CD4-positive, alpha-beta T cell treated with Interleukin-2 at 100 ng/mL for 4 hours (primary cell): Measurements from ENCODE around the gene UBR4.
A peak's percentile ranks its signal among the peaks of the same experiment; 100 is the strongest.

ENCODE experiments used
- DNase-seq: peaks from one replicate; pipeline ENCODE4 v3.0.0-alpha.2; 2020; ENCODE audit warnings: low spot score

UBR4 gene

DNA sequence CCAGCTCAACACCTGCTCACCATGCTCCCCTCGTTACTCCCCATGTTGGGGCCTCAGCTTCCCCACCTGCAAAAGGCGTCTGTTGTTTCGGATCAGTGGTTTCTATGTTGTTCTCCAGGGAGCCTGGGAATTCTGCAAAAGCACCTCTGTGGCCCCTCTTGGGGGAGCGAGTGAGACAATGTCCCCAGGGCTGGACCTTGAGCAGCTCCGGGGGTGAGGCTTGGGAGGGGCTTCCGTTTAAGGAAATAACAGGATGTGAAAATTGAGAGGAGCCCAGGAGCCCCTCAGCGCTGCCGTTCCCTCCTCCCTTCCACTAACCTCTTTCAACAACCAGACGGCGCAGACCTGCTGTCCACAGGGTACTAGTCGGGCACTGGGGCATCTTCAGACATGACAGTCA is 155.1 kb downstream of the UBR4 start:
- no peak for DNase-seq

DNA sequence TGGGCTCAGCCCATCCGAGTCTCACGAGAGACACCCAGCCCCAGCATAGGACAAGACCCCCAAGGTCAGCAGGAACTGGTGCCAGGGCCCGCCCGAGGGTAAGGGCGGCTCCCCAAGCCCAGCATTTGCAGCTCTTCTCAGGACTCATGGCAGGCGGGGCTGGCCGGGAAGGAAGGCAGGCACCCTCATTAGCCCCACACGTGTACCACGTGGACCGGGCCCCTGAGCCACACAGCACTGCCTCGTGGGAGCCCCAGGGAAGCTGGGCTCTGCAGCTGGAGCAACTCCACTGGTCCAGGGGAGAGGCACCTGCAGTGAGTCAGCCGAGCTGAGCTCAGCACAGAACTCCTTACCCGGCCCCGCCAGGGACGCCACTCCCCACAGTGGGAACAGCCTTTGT is 155.8 kb downstream of the UBR4 start:
- DNase-seq: no peak

DNA sequence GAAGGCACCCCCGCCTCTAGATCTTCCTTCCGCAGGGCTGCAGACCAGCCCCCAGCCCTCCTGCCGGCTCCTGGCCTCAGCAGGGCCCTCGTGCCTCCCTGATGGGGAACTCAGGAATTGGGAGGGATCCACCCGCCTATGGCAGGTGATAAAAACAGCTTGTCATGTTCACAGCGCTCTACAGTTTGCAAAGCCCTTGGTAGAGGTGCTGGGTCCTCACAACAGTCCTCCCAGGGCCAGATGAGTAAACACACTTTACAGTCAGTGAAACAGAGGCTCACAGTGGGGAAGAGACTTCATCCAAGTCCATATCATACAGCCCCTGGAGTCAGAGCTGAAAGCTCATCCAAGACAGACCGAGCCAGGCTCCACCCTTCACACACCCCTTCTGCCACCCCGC is 156.6 kb downstream of the UBR4 start:
- no peak for DNase-seq

DNA sequence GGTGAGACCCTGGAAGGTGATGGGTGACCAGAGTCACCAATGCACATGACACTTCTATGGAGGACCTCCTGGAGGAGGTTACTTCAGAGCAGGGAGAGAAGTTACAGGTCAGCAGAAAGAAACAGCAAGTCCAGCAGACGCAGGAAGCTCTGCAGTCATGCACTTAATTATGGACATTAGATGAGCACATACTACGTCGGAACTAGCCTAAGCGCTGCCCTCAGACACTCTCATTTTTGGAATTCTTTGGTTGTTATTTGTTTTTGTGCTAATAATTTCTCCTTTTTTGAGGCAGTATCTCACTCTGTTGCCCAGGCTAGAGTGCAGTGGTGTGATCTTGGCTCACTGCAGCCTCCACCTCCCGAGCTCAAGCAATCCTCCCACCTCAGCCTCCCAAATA is 160.3 kb downstream of the UBR4 start:
- DNase-seq: no peak

DNA sequence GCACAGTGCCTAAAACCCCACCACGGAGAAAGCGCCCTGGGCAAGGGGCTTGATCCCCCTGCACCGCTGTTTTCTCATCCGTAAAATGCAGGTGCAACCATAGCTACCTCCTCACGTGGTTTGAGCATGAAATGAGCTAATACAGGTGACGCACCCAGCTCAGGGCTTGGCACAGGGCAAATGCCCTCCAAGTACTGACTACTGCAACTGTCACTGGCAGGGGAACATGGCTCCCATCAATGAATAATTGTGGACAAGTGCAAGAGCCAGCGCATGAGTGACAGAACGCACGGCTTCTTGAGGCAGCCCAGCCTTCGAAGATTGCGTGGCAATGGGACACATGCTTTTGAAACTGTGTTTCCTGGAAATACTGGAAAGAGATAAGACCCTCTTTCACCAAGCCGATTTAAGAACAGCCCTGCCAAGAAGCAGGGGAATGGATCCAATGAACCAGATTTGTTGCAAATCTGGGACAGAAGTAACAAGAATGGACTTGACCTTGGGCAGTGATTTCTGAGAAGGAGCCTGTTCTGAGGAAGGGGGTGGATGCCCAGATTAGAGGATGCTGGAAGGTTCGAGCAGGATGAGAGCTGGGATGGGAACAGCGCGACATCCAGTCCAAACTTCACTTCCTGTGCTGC is 160.8 kb downstream of the UBR4 start:
- no peak for DNase-seq

DNA sequence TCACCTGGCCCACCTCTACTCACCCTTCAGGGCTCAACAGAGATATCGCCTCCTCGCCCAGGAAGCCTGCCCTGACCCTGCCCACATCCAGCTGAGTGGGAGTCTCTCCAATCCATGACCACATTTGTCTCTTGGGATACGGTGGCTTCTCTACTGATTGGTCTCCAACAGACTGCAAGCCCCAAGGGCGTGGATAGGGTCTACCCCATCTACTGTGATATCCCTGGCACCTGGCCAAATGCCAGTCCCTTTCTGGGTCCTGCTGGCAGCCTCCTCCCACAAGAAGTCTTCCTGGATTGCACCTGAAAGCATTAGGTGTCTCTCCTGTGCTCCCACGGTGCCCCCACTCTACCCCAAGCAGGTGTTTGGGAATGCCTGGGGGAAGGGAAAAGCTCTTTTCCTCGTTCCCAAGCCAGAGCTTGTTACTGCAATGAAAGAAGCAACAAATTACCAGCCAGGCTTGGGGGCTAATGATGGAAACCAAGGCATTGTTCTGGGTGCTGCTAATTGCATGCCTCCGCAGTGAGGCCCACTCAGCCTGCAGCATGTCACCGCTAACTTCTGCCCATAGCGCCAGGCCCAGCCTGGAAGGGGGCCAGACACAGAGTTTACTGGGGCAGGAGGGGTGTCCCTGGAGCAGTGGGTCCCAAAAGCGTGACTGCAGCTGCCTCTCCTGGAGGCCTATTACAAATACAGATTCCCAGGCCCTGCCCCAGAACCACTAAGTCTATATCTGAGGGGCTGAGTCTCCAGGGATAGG is 162.9 kb downstream of the UBR4 start:
- DNase-seq: no peak

DNA sequence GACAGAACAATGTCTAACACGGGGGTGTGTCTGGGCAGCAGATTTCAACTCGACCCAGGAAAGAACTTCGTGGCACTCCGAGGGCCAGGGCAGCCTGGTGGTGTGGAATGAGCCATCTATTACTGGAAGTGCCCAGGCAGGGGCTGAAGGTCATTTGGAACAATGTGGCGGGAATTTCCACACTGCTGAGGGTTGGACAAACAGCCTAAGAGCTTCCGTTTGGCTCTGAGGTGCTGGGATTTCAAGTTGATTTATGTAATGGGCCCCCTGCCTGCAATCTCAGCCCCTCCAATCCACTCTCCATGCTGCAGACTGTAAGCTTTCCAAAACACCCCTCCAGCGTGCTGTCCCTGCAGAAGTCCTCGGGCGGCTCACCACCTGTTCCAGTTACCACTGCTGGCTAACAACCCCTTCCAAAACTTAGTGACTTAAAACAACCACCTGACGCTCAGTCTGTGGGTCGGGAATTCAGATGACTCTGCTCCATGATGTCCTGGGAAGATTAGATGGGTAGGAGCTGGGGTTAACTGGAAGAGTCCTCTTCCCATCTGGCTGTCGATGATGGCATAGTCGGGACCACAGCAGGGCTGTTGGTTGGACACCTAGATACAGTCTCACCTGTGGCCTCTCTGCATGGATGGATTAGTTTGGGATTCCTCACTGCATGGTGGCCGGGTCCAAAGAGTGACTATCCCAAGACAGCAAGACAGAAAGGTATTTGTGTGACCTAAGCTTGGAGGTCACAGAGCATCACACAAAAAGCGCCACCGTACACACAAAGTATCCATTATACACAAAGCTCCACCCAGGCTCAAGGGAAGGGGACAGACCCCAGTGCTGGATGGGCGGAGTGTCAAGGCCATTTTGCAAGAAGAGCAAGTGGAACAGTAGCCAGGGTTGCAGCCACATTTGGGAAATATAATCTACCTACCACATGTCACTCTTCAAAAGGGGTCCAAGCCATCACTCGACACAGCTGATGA is 163.9 kb downstream of the UBR4 start:
- DNase-seq: no peak

DNA sequence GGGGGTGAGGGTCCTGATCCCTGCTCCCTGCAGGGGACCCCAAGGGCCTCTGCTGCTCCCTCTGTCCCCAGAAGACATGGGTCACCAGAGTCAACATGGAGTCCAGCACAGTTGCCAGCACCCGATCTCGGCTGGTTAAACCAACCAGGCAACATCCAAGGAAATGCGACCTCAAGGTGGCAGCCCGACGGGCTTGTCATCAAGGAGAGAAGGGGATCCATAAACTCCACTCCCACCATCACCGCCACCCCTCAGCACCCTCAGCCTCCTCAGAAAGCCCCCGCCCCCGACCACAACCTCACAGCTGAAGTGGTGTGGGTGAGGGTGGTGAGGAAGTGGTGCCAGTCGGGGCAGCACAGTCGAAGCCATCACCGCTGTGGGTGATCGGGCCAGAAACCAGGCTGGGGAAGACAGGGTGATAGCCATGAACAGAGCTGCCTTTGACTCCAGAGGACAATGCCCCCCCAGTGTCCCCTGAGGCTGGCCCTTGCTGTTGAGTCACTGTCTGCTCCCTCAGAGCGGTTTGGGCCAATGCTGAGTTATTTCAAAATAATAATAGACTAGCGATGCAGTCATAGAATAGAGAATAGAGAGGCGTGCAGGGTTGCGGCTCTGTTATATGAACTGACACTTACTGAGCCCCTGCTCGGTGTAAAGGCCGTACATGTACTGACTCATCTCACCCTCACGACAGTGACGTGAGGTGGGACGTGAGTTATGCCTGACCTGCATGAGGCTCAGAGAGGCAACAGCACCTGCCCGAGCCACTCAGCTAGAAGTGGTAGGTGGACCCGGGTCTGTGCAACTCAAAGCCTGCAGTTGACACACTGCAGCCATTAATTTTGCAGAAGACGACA is 164.9 kb downstream of the UBR4 start:
- peak; percentile 4 for DNase-seq

DNA sequence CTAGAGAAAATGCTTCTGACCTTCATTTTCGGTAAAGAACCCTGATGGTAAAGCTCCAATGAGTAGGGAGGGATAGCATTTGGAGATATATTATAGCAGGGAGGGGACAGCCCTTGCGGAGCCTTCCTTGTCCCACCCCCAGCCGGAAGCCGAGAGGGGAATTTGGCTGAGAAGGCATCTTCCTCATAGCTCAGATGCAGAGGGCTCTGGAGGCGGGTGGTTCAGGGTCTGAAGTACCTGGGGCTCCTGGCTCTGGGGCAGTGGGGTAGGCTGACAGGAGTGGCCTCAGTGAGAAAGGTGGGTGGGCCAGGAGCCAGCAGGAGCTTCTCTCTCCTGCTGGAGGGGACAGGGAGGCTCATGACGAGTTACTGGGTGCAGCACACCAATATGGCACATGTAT is 165.6 kb downstream of the UBR4 start:
- DNase-seq: no peak

DNA sequence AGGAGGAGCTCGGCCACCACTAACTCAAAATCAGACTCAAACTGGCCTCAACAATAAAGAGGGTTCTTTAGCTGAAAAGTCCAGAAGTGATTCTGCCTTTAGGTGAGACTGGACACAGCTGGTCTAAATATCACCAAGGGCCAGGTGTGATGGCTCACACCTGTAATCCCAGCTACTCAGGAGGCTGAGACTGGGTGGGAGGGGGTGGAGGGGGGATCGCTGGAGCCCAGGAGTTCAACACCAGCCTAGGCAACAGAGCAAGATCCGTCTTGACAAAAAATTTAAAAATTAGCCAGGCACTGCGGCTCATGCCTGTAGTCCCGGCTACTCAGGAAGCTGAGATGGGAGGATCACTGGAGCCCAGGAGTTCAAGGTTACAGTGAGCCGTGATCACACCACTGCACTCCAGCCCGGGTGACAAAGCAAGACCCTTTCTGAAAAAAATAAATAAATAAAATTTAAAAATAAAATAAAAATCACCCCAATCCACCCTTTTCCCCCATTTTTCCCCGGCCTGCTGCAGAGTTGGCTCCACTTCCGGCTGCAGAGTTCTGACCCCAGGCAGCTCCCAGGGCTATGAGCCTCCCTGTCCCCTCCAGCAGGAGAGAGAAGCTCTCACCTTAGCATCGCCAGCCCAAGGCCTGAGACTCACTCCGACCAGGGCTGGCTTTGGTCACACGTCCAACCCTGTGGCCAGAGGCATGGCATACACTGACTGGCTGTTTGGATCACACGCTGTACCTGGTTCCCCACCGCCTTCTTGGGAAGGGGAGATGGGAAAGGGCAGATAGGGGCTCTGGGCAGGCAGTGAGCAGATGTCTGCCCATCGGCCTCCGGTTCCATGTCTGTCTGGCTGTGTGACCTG is 166.3 kb downstream of the UBR4 start:
- no peak for DNase-seq

DNA sequence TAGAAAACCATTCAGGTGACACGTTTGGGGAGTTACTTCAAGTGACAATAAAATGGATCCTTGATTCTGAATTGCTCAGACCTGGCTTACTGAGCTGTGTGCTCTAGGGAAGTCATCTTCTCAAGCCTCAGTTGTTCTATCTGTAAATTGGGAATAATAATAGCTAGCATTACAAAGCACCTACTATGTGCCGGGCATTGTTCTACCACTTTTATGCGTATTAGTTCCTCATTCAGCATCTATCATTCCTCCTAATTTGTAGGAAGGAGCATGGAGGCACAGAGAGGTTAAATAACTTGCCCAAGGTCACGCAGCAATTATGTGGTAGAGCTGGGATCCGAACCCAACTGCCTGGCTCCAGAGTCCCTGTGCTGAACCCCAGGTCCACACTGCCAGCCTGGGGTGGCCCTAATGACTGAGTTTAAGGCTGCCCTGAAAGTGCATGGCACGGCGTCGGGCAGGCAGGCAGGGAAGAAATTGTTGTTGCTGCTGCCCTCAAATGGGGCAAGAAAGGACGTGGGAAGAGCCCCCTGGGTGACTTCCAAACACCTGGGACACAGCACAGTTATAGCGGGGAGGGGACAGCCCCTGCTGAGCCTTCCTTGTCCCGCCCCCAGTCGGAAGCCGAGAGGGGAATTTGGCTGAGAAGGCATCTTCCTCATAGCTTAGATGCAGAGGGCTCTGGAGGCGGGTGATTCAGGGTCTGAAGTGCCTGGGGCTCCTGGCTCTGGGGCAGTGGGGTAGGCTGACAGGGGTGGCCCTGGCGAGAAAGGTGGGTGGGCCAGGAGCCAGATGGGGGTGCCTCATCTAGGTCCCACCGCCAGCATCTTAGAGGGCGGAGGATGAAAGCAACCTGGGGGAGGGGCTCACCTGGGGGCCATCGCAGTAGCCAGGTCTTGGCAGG is 167.1 kb downstream of the UBR4 start:
- no peak for DNase-seq

DNA sequence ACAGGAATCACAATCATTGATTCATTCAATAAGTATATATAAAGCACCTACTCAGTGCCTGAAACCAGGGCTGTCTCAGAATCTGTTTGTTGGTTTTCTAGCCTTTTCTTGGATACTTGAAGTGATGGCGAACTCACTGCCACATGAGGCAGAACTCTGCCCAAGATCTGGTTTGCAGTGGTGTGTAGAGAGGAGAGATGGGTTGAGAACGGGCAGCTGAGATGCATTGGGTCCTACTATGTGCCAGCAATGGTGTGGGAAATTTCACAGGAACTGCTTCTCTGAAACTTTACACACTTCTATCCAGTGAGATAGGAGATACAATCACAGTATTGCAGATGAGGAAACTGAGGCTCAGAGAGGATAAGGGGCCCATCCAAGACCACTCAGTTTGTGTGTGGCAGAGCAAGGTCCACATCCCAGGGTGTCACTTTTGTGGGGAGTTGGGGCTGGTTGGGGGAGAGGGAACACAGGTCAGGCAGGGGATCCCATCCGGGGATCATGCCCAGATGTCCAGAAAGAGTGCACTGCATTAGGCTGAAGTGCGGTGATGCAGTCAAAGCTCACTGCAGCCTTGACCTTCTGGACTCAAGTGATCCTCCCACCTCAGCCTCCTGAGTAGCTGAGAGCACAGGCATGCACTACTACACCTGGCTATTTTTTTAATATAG is 169.9 kb downstream of the UBR4 start:
- DNase-seq: no peak

DNA sequence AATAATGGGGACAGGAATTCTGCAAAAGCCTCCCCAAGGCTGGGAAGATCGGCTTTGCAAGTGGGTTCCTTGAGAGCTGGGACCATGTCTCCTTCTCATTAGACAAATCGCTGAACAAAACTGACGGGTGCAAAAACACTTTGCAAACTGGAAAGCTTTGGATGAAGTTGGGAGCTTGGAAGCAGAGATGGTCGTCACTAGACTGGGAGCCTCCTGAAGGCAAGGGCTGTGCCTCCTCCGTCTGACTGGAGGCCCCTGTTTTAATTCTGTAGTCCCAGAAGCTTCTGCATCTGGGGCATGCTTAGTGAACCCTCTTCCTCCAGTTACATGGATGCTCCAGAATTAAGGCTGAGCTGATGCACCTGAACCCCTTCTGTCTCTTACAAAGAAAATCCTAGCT is 171.3 kb downstream of the UBR4 start:
- no peak for DNase-seq

DNA sequence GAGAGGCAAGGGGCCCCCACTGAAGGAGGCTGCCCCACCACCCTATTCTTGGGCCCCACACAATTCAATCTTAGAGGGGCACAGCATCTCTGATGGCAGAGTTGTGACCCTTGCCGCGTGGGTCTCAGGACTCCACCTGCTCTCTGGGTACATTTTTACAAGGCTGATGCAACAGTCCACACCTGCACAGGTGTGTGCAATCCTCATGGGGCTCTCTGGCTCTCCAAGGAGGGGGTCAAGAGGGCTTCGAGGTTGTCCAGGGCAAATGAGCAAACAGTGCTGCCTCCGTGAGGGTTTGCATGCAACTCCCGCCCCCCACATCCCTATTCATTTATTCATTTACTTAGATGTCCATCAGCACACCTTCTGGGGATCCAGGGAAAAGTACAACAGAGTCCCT is 172.0 kb downstream of the UBR4 start:
- DNase-seq: no peak

DNA sequence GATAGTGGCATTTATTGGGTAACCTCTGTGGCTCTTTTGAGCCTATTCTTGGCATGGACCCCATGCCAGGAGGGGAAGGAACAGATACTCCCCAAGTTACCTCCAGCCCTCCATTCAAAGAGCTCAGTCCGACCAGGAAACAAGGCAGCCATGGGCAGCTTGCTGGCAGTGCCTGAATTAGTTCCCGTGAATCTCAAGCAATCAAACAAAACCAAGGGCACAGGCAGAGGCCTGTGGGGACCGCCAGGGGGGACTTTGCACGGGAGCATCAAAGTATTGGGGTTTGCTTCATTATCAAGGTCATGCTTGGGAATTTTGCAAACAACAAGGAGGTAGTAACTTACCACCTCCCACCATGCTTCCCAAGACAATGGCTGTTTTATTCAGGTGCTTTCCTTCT is 172.4 kb downstream of the UBR4 start:
- DNase-seq: no peak

DNA sequence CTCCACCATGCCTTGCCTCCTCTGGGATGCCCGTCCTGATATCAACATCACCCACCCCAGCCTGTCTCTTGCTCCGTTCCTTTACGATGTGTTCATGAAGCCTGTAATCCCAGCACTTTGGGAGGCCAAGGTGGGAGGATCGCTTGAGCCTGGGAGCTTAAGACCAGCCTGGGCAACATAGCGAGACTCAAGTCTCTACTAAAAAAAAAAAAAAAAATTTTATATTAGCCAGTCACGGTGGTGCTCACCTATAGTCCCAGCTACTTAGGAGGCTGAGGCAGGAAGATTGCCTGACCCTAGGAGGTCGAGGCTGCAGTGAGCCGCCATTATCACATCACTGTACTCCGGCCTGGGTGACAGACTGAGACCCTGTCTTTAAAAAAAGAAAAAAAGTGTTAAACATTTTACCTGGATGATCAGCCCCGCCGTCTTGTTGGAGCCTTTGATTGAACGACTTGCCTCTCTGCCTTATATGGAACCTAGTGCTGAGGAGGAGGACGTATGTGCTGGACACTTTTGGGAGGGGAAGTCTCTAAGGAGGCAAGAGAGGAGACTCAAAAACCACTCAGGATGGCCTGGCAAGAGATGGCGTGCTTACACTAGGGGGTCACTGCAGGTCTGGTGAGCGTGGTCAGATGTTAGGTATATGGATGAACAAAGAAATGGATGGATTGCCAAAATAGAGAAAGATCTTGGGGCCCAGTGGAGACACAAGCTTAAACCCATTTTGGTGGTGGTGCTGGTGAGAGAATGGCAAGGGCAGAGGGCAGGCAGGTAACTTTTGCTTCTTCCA is 173.1 kb downstream of the UBR4 start:
- DNase-seq: no peak

DNA sequence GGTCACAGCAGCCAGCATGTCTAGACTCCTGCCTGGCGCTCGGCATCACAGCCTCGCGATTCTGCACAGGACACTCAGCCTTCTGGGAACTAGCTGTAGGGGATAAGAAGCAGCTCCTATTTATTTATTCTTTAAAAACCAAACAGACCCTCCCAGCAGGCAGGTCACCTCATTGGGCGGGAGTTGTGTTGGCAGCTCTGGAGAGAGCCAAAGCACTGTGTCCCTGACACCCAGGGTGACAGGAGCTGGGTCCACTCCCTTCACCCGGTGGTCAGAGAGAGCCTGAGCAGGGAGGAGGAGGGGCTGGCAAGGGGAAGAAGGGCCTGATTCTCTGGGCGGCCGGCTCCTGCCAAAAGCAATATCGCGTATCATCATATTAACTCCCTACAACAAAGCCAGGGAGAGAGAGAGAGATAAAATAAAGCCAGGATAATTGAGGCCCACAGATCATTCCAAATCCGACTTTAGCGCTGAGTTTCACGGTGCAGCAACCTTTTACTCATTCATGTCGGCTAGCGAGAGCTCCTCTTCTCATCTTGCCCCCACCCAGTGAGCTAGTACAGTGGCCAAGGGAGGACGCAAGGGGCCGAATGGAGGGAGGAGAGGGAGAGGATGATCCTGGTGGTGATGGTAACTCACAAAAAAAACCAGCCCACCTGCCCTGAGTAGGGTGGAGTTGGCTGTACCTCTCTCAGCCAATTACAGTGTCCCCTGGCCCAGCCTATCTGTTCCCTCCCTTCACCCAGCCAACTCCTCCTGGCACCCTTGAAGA is 173.8 kb downstream of the UBR4 start:
- no peak for DNase-seq
